ENCODE results near the gene RAP2C. TPM values are rescaled to one million over a fixed set of nuclear protein-coding genes. Genes with fewer than 3 reads are reported as not detected.
A peak's percentile ranks its signal among the peaks of the same experiment; 100 is the strongest.

Gene RAP2C
- 10 to 100 TPM; 34.4 to 39.4 TPM for total RNA-seq

GRCh38 chrX:132219343-132219768 is at the start of gene RAP2C:
Gene RAP2C, minus strand, starts transcription at chrX:132219447. Its CDS starts 2,179 bp downstream, at chrX:132217268.
- H3K9me3 Mint-ChIP-seq: no peaks in the 10 kb centered on the region
- DNase-seq (ENCODE audit: low spot score in 2 of 2): peak; percentile 44 to 61

GRCh38 chrX:132267392-132267791 is 48.1 kb upstream of the RAP2C start:
- DNase-seq (ENCODE audit: low spot score in 2 of 2) (no peak), ATAC-seq (no peak)
- H3K36me3 Mint-ChIP-seq: no peaks in the 10 kb centered on the region
- H3K27ac Mint-ChIP-seq: no peak overlapping the region
- peaks cover 0 to 5% of the 10 kb centered on the region in 2 donors for H3K9me3 Mint-ChIP-seq

More at GRCh38 chrX:132219343-132219768, at the start of gene RAP2C:
- Mint-ChIP-seq H3K27ac (peak within 1 kb of the TSS; percentile 96 to 97), H3K36me3 (peaks cover 6 to 12% of the 10 kb centered on the region in 2 donors)
- peak; percentile 32 to 60 for ATAC-seq

DNA sequence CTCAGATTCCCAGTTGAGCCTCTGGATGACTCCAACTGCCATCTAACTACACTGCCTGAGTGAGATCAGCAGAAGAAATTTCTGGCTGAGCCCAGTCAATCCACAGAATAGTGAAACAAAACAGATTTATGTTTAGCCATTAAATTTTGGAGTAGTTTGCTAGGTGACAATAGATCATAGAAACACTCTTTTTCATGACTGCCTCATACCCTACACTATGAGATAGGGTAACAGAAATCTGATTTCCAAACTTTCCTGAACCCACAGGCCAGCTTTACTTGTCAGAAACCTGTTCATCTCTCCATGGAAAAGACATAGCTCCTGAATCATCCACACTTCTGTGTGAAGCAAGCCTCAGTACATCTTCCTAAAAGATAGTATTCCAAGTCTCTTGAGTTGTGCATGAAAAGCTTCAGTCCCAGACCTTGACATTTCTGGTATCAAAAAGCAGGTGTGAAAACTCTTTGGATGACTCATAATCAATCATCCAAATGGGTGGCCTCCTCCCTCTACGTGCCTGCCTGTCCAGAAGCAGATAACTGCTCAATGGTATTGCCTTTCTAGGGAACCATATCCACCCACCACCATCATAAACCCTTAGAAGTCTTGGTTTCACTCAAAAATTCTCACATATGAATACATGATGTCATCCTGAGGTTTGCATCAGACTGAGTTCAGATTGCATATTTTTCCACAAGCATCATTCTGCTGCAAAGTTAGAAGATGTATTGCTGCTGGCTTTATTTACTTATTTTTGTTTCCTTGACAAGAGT is 47.5 kb upstream of the RAP2C start:
- H3K9me3 Mint-ChIP-seq: peaks cover 0 to 5% of the 10 kb centered on the region in 2 donors
- ATAC-seq (peak; percentile 96), DNase-seq (ENCODE audit: low spot score in 2 of 2) (peak in 1 of 2 donors; percentile 3)
- no peaks in the 10 kb centered on the region for H3K36me3 Mint-ChIP-seq
- no peak overlapping the region for H3K27ac Mint-ChIP-seq

DNA sequence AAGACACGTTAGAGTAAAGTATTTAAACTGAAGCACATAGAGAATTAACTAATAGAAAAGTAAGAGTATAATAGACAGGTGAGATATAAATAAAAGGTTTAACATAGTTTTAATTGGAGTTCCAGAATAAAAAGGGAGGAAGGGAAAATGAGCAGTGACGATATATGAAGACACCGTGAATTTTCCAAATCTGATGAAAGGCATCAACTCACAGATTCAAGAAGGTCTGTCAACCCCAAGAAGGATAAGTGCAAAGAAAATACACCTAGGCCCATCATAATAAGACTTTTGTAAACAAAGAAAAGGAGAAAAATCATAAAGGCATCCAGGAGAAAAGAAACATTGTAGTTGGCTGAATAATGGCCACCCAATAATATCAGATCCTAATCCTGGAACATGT is 43.9 kb upstream of the RAP2C start:
- DNase-seq (ENCODE audit: low spot score in 2 of 2) (no peak), ATAC-seq (no peak)
- peaks cover 0 to 5% of the 10 kb centered on the region in 2 donors for H3K9me3 Mint-ChIP-seq
- no peaks in the 10 kb centered on the region for H3K36me3 Mint-ChIP-seq
- no peak overlapping the region for H3K27ac Mint-ChIP-seq

GRCh38 chrX:132258509-132258908 is 39.3 kb upstream of the RAP2C start:
- DNase-seq (ENCODE audit: low spot score in 2 of 2) (no peak), ATAC-seq (no peak)
- Mint-ChIP-seq H3K27ac (no peak overlapping the region), H3K36me3 (no peaks in the 10 kb centered on the region), H3K9me3 (no peaks in the 10 kb centered on the region)

- ATAC-seq: no peak
Measured at GRCh38 chrX:132257116-132257515, 37.9 kb upstream of the RAP2C start.

DNA sequence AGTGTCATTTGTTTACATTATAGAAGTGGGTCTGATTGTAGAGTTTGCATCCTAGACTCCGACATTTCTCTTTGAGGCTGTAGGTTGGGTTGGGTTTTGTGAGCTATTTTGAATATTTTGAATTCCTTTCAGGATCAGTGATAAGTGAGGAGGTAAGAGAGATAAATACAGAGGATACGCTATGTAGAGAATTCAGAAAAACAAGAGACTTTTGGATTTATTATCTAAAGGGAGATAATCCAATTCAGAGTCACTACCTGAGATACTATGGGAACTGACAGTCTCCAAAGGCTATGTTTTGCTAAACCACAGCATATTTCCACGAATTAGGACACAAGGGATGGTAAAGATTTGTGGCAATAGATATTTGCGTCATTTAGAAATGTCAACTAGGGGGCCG is 16.9 kb upstream of the RAP2C start:
- no peaks in the 10 kb centered on the region for H3K9me3 Mint-ChIP-seq
- DNase-seq (ENCODE audit: low spot score in 2 of 2): no peak
- no peak overlapping the region for H3K27ac Mint-ChIP-seq
- no peak for ATAC-seq
- H3K36me3 Mint-ChIP-seq: no peaks in the 10 kb centered on the region

More at GRCh38 chrX:132257116-132257515, 37.9 kb upstream of the RAP2C start:
- no peaks in the 10 kb centered on the region for H3K36me3 Mint-ChIP-seq
- no peak overlapping the region for H3K27ac Mint-ChIP-seq
- DNase-seq (ENCODE audit: low spot score in 2 of 2): no peak
- H3K9me3 Mint-ChIP-seq: no peaks in the 10 kb centered on the region

DNA sequence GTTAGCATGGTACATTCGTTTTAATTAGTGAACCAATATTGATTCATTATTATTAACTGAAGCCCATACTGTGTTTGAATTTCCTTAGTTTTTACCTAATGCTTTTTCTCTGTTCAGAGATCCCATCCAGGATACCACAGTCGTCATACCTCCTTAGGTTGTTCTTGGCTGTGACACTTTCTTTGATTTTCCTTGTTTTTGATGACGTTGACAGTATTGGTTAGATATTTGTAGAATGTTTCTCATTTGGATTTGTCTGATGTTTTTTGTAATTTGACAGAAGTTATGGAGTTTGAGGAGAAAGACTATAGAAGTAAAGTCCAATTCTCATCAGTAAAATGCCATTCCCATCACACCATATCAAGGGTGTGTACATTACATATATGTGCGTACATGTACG is 16.2 kb upstream of the RAP2C start:
- Mint-ChIP-seq H3K9me3 (no peaks in the 10 kb centered on the region), H3K27ac (no peak overlapping the region), H3K36me3 (no peaks in the 10 kb centered on the region)
- no peak for ATAC-seq
- no peak for DNase-seq (ENCODE audit: low spot score in 2 of 2)

- H3K36me3 Mint-ChIP-seq: no peaks in the 10 kb centered on the region
- no peak for DNase-seq (ENCODE audit: low spot score in 2 of 2)
- H3K27ac Mint-ChIP-seq: no peak overlapping the region
- H3K9me3 Mint-ChIP-seq: no peaks in the 10 kb centered on the region
- no peak for ATAC-seq
Measured at GRCh38 chrX:132231587-132231986, 12.3 kb upstream of the RAP2C start.

GRCh38 chrX:132227383-132228112 is 8.3 kb upstream of the RAP2C start:
- DNase-seq (ENCODE audit: low spot score in 2 of 2): no peak
- no peaks in the 10 kb centered on the region for H3K9me3 Mint-ChIP-seq
- H3K36me3 Mint-ChIP-seq: no peaks in the 10 kb centered on the region
- no peak for ATAC-seq
- no peak overlapping the region for H3K27ac Mint-ChIP-seq

- Mint-ChIP-seq H3K36me3 (no peaks in the 10 kb centered on the region), H3K27ac (no peak overlapping the region), H3K9me3 (no peaks in the 10 kb centered on the region)
- ATAC-seq (no peak), DNase-seq (ENCODE audit: low spot score in 2 of 2) (no peak)
Measured at GRCh38 chrX:132226169-132226568, 6.9 kb upstream of the RAP2C start.

DNA sequence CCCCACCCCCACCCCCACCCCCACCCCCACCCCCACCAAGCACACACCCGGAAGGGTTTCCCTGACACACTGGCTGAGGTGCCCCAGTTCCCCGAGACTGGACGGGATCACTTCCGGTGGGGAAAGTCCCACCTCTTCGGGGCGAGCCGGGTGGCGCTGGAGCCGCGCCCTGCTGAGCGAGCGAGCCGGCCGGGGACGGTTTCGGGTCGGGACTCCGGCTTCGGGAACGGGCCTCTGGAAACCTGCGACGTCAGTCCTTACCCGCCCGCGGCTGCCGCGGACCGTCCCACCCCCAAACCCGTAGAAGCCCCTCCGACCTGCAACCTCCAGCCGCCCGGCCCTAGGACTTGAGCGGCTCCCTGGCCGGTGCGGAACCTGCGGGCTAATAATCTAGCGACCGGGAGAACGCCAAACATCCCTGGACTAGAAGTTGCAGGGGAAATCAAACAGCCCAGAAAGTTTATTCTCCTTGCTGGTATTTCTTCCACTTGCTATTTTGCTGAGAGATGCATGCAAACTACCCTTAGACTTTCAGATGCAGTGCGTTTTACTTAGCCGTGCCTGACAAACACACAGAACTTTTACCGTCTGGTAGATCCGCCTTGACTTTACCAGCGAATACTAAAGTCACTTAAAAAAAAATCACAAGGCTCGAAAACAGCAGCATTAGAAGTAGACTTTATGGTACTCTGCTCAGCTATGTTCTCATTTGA is 991 bp downstream of the RAP2C start:
- Mint-ChIP-seq H3K36me3 (peaks cover 11 to 16% of the 10 kb centered on the region in 2 donors), H3K9me3 (no peaks in the 10 kb centered on the region), H3K27ac (peak overlapping the region; percentile 90 to 97)
- peak; percentile 75 to 77 for DNase-seq (ENCODE audit: low spot score in 2 of 2)
- peak; percentile 63 to 71 for ATAC-seq

DNA sequence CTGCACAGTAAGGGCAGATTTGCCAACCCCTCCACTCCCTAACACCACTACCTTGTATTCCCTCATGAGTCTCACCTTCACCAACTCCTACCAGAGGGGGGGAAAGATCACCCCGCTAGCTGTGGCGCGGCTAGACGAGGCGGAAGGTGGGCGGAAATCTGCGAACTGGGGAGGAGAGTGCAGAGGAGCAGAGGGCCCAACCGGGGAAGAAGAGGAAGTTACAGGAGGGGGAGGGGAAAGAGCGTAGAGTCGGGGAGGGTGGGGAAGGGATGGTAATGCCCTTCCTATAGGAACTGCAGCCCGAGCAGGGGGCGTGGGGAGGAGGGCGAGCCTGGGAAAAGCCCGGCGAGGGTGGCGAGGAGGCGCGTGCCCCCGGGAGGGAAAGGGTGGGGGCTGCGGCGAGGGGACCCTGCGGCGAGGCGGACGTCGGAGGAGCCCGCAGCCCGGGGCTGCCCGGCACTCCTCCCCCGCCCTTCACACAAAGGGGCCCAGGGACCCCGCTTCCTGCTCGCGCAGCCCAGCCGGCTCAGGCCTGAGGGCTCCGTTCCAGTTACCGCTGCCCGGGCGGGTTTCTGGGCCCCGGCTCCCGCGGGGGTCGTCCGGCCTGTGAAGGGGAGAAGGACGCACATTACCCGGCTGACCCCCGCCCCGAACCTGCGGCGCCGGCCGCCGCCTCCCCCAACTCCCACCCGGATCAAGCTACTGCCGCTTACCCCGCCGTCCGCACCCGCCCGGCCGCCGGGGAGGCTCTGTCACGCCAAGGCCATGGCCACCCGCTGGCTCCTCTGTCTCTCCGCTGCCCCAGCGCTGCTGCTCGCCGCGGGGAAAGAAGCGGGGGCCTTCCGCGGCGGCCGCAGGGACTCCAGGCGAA is 1.8 kb downstream of the RAP2C start:
- DNase-seq (ENCODE audit: low spot score in 2 of 2): peak; percentile 54 to 66
- ATAC-seq: peak; percentile 60 to 70
- H3K9me3 Mint-ChIP-seq: no peaks in the 10 kb centered on the region

DNA sequence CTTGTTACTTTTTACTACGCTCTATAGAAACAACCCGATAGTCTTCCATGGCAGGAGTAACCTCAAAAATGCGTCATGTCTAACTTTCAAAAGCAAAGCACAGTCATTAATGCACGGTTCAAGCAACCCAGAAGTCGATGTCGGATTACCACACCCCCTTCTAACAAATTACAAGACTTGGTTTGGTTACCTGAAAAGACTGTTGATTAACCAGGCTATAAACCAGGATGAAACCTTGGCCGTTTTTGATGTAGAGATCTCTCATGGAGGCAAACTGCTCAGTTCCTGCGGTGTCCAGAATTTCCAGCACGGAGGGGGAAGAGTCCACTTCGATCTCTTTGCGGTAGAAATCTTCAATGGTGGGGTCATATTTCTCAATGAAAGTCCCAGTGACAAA is 2.4 kb downstream of the RAP2C start:
- Mint-ChIP-seq H3K36me3 (peaks cover 11 to 16% of the 10 kb centered on the region in 2 donors), H3K27ac (peak overlapping the region; percentile 97 to 98), H3K9me3 (no peaks in the 10 kb centered on the region)
- peak in 1 of 2 donors; percentile 18 for DNase-seq (ENCODE audit: low spot score in 2 of 2)
- peak; percentile 62 to 63 for ATAC-seq

More for the DNA sequence above, 1.8 kb downstream of the RAP2C start:
- Mint-ChIP-seq H3K27ac (peak overlapping the region; percentile 97 to 98), H3K36me3 (peaks cover 11 to 16% of the 10 kb centered on the region in 2 donors)

DNA sequence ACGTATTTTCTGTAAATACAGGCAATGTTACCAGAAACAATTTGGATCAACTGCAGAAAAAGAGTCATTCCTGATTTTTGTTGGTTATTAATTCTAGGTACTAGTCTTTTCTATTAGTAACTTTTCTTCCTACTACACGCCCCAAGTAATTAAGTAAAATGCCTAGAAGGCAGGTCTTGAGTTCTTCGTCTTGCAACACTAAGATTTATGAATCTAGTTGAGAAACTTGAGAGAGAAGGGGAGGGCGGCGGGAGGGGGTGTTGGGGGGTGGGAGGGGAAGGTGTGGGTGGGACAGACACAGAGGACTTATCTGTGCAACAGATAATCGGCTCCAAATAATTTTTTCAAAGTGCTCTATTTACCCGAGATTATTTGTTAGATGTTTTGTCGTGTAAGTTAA is 3.0 kb downstream of the RAP2C start:
- Mint-ChIP-seq H3K9me3 (no peaks in the 10 kb centered on the region), H3K27ac (peak overlapping the region; percentile 97 to 98), H3K36me3 (peaks cover 11 to 16% of the 10 kb centered on the region in 2 donors)
- no peak for DNase-seq (ENCODE audit: low spot score in 2 of 2)
- no peak for ATAC-seq

- H3K27ac Mint-ChIP-seq: peak overlapping the region; percentile 54 to 93
- DNase-seq (ENCODE audit: low spot score in 2 of 2) (no peak), ATAC-seq (peak; percentile 36 to 63)
- H3K36me3 Mint-ChIP-seq: peaks cover 11 to 16% of the 10 kb centered on the region in 2 donors
- H3K9me3 Mint-ChIP-seq: no peaks in the 10 kb centered on the region
Measured at GRCh38 chrX:132214518-132214917, 4.7 kb downstream of the RAP2C start.

Data from activated naive CD4-positive, alpha-beta T cell treated with anti-CD3 and anti-CD28 coated beads, Interleukin-2, amount 50 U/mL, for 72 hours (primary cell).